ENCODE results near the gene SESN1.

DNA sequence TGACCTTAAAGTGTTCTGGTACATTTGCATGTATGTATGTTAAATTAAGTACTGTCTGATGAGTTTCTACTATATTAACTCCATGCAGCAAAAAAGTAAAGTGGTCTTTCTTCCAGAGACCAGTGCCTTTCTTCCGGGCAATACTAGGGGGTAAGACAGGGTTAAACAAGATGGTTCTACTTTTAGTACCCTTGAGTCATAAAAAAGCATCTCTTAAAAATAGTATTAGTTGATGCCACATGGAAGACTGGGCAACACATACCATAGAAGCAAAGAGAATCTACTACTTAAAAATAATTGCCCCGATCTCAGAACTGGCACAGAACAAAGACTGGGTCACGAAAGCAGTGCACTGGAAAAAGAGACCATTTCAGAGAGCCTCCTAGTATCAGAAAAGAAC lies 66.2 kb downstream of the SESN1 start:
- TF ChIP-seq, protein P1, sequence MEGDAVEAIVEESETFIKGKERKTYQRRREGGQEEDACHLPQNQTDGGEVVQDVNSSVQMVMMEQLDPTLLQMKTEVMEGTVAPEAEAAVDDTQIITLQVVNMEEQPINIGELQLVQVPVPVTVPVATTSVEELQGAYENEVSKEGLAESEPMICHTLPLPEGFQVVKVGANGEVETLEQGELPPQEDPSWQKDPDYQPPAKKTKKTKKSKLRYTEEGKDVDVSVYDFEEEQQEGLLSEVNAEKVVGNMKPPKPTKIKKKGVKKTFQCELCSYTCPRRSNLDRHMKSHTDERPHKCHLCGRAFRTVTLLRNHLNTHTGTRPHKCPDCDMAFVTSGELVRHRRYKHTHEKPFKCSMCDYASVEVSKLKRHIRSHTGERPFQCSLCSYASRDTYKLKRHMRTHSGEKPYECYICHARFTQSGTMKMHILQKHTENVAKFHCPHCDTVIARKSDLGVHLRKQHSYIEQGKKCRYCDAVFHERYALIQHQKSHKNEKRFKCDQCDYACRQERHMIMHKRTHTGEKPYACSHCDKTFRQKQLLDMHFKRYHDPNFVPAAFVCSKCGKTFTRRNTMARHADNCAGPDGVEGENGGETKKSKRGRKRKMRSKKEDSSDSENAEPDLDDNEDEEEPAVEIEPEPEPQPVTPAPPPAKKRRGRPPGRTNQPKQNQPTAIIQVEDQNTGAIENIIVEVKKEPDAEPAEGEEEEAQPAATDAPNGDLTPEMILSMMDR (conservative IDR thresholded peaks at IDR 0.05; ENCODE audit: low read length): no peak
- no peak for TF ChIP-seq EZH2phosphoT487 (IDR thresholded peaks at IDR 0.05; ENCODE audit: borderline replicate concordance, low read depth, low read length)

Data from OCI-LY7 (cell line).